Glomerular endothelial cell (primary cell): ENCODE measurements around the gene HCST. TPM values are rescaled to one million over a fixed set of nuclear protein-coding genes. Genes with fewer than 3 reads are reported as not detected.

Experiments
- total RNA-seq: library from RNA; depleted of rRNA; stranded (reverse); fragments of >200 nt; gene quantifications from 2 replicates; pipeline ENCODE4 v1.2.3, GENCODE V29; 2015

HCST gene
- total RNA-seq, 1 donor from 2014 or later = not detected

Other genes starting within 250 kb of the HCST start
- gene UPK1A, start 236.0 kb upstream of the HCST start, total RNA-seq = not detected in 2 replicates
- not detected in 2 replicates for gene ZBTB32, start 198.0 kb upstream of the HCST start, total RNA-seq
- gene KMT2B, start 184.5 kb upstream of the HCST start, total RNA-seq = 13.0 and 34.4 TPM in 2 replicates
- gene IGFLR1, start 160.1 kb upstream of the HCST start, total RNA-seq = 3.2 and 4.3 TPM in 2 replicates
- 5.6 and 8.7 TPM in 2 replicates for gene U2AF1L4, start 157.1 kb upstream of the HCST start, total RNA-seq
- 50.2 and 75.0 TPM in 2 replicates for gene PSENEN, start 156.9 kb upstream of the HCST start, total RNA-seq
- 9.7 and 18.7 TPM in 2 replicates for gene LIN37, start 154.0 kb upstream of the HCST start, total RNA-seq
- 1.8 and 3.2 TPM in 2 replicates for gene HSPB6, start 145.5 kb upstream of the HCST start, total RNA-seq
- gene PROSER3, start 144.4 kb upstream of the HCST start, total RNA-seq = 4.0 and 14.8 TPM in 2 replicates
- gene ARHGAP33, start 127.0 kb upstream of the HCST start, total RNA-seq = 0.53 and 5.0 TPM in 2 replicates
- gene PRODH2, start 89.7 kb upstream of the HCST start, total RNA-seq = not detected in 2 replicates
- not detected in 2 replicates for gene NPHS1, start 50.0 kb upstream of the HCST start, total RNA-seq
- not detected in 2 replicates for gene KIRREL2, start 45.6 kb upstream of the HCST start, total RNA-seq
- 7.3 and 14.9 TPM in 2 replicates for gene APLP1, start 34.0 kb upstream of the HCST start, total RNA-seq
- gene NFKBID, start 2.0 kb upstream of the HCST start, total RNA-seq = 2.7 and 3.6 TPM in 2 replicates
- not detected in 2 replicates for gene TYROBP, start 5.8 kb downstream of the HCST start, total RNA-seq
- gene LRFN3, start 33.8 kb downstream of the HCST start, total RNA-seq = 13.3 and 24.3 TPM in 2 replicates
- gene SDHAF1, start 92.7 kb downstream of the HCST start, total RNA-seq = 19.8 and 29.1 TPM in 2 replicates
- gene SYNE4, start 106.3 kb downstream of the HCST start, total RNA-seq = not detected in 2 replicates
- 22.5 and 35.5 TPM in 2 replicates for gene ALKBH6, start 111.7 kb downstream of the HCST start, total RNA-seq
- 14.0 TPM in 2 replicates for gene CLIP3, start 130.3 kb downstream of the HCST start, total RNA-seq
- 10.3 and 13.9 TPM in 2 replicates for gene THAP8, start 151.8 kb downstream of the HCST start, total RNA-seq
- 2.3 and 4.8 TPM in 2 replicates for gene WDR62, start 152.4 kb downstream of the HCST start, total RNA-seq
- not detected in 2 replicates for gene OVOL3, start 208.6 kb downstream of the HCST start, total RNA-seq
- 38.7 and 51.9 TPM in 2 replicates for gene POLR2I, start 212.3 kb downstream of the HCST start, total RNA-seq
- 246 and 286 TPM in 2 replicates for gene TBCB, start 212.9 kb downstream of the HCST start, total RNA-seq
- gene CAPNS1, start 237.5 kb downstream of the HCST start, total RNA-seq = 334 and 435 TPM in 2 replicates
- 4.8 and 26.8 TPM in 2 replicates for gene COX7A1, start 249.9 kb downstream of the HCST start, total RNA-seq